ACC112 (cell line): ENCODE results near the gene PFKFB2.

Source experiments
- H2AFZ ChIP-seq: fragments of 200-600 bp; sonication (generic); one replicate; pipeline ENCODE4 v1.6.0; 2017; ENCODE audit warnings: antibody characterized with exemption, low read length; ENCODE audit not compliant: unreplicated experiment
- H3K27ac ChIP-seq: fragments of 200-600 bp; sonication (generic); 2 replicates; pipeline ENCODE4 v1.5.1; 2014; ENCODE audit warnings: low read depth, mild to moderate bottlenecking, antibody characterized with exemption, low read length, moderate library complexity
- H3K27me3 ChIP-seq: fragments of 200-600 bp; sonication (generic); 2 replicates; pipeline ENCODE4 v1.6.1; 2014; ENCODE audit warnings: mild to moderate bottlenecking, antibody characterized with exemption, low read length, moderate library complexity, mixed read lengths; ENCODE audit not compliant: insufficient read depth
- H3K36me3 ChIP-seq: fragments of 200-600 bp; sonication (generic); 2 replicates; pipeline ENCODE4 v1.6.1; 2016; ENCODE audit warnings: mild to moderate bottlenecking, antibody characterized with exemption, low read length, moderate library complexity, mixed read lengths; ENCODE audit not compliant: insufficient read depth
- H3K4me1 ChIP-seq: fragments of 200-600 bp; sonication (generic); one replicate; pipeline ENCODE4 v1.6.1; 2016; ENCODE audit warnings: low read length, mixed read lengths; ENCODE audit not compliant: insufficient read depth, unreplicated experiment, control insufficient read depth
- H3K4me3 ChIP-seq: fragments of 200-600 bp; sonication (generic); 2 replicates; pipeline ENCODE4 v1.5.1; 2014; ENCODE audit warnings: mild to moderate bottlenecking, low read depth, low read length
- H3K79me2 ChIP-seq: fragments of 200-600 bp; sonication (generic); one replicate; pipeline ENCODE4 v1.6.0; 2016; ENCODE audit warnings: low read length; ENCODE audit not compliant: control insufficient read depth, unreplicated experiment, insufficient read depth

The PFKFB2 gene

DNA sequence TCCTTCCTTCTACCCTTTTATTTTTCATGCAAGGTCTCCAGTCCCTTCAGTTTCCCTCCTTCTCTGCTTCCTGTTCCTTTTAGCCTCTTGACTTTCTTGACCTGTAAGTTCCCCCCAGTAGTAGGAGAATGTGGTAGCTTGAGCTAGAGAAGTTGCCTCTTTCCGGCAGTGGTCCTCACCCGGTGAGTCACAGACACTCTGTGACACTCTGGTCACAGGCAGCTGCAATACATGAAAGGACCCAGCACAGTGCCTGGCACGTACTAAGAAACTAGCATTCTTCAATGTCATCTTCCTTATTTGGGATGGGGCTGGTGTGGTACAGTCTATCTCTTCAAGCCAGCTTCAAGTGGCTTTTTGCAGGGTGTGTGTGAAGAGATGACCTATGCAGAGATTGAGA lies 16.0 kb downstream of the PFKFB2 start:
- no peak overlapping the region for H3K4me3 ChIP-seq
- no peaks in the 10 kb centered on the region for H3K27me3 ChIP-seq
- H2AFZ ChIP-seq, result no peak overlapping the region
- no peak overlapping the region for H3K27ac ChIP-seq
- no peaks in the 10 kb centered on the region for H3K79me2 ChIP-seq
- H3K4me1 ChIP-seq, result no peaks in the 10 kb centered on the region
- H3K36me3 ChIP-seq, result no peaks in the 10 kb centered on the region

DNA sequence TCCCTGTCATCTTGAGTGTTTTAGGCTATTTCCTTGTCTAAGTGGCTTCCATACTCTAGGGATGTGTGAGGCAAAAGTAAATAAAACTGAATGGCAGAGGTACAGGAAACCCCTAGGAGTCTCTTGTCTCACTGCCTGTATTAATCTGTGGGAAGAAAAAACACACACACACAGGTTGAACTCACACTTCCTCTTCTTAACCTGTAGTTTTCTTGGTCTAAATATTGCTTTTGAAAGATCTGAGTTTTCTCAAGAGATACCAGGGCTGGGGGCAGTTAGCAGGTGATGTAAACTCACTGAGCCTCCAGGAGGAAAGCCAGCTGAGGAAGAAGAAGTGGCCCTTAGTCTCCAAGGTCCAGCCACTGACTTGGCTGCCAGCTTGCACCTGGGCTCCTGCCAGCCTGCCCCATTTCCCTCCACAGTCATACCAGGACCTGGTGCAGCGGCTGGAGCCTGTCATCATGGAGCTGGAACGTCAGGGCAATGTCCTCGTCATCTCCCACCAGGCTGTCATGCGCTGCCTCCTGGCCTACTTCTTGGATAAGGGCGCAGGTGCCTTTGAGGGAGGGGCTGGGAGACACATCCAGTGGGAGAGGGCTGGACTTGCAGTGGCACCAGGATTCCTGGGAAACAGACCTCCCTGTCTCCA lies 16.9 kb downstream of the PFKFB2 start:
- Histone ChIP-seq H3K4me1 (no peaks in the 10 kb centered on the region), H3K36me3 (no peaks in the 10 kb centered on the region), H3K27me3 (no peaks in the 10 kb centered on the region), H3K27ac (no peak overlapping the region), H3K4me3 (no peak overlapping the region), H3K79me2 (no peaks in the 10 kb centered on the region), H2AFZ (no peak overlapping the region)

DNA sequence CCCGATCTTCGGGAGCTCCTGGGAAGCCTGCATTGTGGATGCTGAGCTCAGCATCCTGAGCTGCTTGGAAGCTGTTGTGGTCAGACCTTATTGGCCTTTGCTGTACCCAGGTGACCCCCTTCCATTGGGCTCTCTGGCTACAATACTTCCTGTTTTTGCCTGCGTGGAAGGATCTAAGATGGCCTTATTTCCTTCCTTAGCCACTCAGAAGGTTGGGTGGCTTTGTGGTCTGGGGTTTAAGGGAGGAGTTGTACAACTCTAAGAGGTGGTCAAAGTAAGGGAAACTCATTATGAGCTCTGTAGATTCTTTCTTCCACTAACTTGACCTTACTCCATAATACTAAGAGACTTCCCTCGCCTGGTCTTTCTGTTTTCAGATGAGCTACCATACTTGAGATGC lies 17.7 kb downstream of the PFKFB2 start:
- Histone ChIP-seq H3K27me3 (no peaks in the 10 kb centered on the region), H3K4me1 (no peaks in the 10 kb centered on the region), H3K4me3 (no peak overlapping the region), H3K79me2 (no peaks in the 10 kb centered on the region), H3K36me3 (no peaks in the 10 kb centered on the region), H2AFZ (no peak overlapping the region), H3K27ac (no peak overlapping the region)

DNA sequence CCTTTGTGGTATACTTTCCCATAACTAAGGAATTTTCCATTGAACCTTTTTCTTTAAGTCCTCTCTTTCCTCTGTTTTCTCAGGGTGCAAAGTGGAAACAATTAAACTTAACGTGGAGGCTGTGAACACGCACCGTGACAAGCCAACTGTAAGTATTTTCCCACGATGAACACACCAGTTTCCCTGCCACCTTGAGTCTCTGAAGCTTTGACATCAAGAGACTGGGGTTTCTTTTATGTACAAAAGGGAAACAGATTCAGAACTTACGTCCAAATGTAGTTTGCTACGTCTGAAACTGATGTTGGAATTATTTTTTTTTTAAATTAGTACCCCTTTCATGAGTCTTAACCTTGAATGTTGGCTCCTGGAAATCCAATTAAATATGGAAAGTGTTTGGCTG lies 18.4 kb downstream of the PFKFB2 start:
- no peak overlapping the region for H3K27ac ChIP-seq
- H3K4me3 ChIP-seq, result no peak overlapping the region
- H3K27me3 ChIP-seq, result no peaks in the 10 kb centered on the region
- no peak overlapping the region for H2AFZ ChIP-seq
- no peaks in the 10 kb centered on the region for H3K4me1 ChIP-seq
- no peaks in the 10 kb centered on the region for H3K79me2 ChIP-seq
- H3K36me3 ChIP-seq, result no peaks in the 10 kb centered on the region

DNA sequence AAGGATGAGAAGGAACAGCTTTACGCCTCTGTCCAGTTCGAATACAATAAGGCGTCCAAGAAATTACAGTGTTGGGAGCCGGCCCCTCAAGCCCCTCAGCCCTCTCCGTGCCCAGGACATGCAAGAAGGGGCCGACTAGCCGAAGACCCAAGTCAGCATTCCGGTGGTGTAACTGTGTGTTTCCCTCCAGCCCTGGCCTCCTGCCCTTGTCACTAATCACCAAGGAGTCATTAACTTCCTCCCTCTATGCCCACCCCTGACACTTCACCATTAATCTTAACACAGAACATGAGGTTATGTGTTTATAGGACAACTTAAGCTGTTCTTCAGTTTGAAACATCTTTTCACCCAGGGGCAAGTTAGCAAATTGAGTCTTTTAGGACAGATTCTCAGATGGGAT lies 19.2 kb downstream of the PFKFB2 start:
- no peaks in the 10 kb centered on the region for H3K27me3 ChIP-seq
- no peak overlapping the region for H3K27ac ChIP-seq
- no peak overlapping the region for H3K4me3 ChIP-seq
- H2AFZ ChIP-seq, result no peak overlapping the region
- H3K79me2 ChIP-seq, result no peaks in the 10 kb centered on the region
- no peaks in the 10 kb centered on the region for H3K36me3 ChIP-seq
- H3K4me1 ChIP-seq, result no peaks in the 10 kb centered on the region

DNA sequence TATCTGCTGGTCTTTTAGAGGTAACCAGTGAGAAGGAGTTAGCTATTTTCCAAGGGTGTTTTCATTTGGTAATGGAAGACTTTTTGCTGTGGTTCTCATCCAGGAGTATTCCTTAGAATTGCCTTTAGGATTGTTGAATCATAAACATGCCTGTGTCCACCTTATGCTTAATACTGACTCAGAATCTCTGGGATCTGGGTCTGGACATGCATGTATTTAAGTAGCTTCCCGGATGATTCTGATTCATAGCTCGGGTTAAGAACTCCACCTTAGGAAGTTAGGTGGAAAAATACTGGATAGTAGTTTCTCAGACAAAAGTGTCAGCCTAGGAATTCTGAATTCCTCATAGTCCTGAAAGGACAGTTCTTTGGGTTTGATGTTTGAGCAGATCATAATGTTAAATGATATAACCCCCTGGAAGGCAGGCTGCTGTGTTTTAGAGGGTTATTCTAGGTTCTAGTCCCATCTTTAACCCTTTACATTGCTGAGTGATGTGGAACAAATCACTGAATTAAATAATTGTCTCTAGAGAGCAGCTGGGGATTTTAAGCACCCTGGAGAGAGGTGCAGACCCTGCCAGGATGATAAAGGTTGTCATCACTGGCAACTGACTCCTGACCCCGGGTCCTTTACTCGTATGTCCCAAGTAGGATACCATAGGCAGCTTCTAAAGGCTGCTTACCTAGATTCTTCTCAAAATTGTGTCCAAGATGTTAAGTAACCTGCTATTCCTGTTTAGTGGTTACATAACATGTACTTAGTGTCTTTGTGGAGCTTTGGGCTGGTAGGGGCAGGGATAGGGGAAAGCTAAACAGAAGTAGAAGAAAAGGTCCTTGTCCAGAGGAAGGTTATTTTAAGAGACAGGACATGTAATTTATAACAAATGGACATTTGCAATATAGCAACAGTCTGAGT lies 21.1 kb downstream of the PFKFB2 start:
- Histone ChIP-seq H3K4me1 (no peaks in the 10 kb centered on the region), H3K79me2 (no peaks in the 10 kb centered on the region), H3K36me3 (no peaks in the 10 kb centered on the region), H3K27me3 (no peaks in the 10 kb centered on the region), H3K27ac (no peak overlapping the region), H2AFZ (no peak overlapping the region), H3K4me3 (no peak overlapping the region)

DNA sequence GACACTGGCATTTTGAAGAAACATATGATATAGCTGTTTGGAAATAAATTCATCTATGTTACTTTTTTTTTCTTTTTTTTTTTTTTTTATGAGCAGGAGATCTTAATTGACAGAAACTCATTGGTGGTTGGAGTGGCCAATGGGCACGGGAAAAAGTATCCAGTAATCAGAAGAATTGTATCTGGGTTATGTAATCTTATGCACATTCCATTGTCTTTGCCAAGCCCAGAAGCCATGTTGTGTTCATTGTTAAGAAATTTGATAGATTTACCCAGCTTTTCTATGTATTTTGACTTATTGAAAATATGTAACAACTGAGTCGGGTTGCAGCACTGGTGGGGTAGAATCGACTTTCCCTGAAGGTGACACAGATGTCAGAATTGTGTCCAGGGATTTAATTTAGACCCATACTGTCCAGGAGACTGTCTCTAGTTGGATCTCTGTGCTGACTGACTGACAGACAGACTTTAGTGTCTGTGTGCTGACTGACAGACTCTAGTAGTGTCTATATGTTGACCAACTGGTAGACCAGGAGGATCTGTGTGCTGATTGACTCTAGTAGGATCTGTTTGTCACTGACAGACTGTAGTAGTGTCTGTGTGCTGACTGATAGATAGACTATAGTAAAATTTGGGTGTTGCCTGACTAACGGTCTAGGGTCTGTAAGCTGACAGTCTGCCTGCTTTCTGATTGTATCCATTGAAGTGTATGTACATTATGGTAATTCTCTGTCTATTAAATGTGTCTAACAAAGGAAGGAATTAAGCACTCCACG lies 23.3 kb downstream of the PFKFB2 start:
- H3K4me1 ChIP-seq, result no peaks in the 10 kb centered on the region
- H3K79me2 ChIP-seq, result no peaks in the 10 kb centered on the region
- H2AFZ ChIP-seq, result no peak overlapping the region
- no peak overlapping the region for H3K27ac ChIP-seq
- H3K4me3 ChIP-seq, result no peak overlapping the region
- H3K27me3 ChIP-seq, result 0 out of 2 replicates have a peak, but pooled peaks cover under 1% of the 10 kb centered on the region
- no peaks in the 10 kb centered on the region for H3K36me3 ChIP-seq

DNA sequence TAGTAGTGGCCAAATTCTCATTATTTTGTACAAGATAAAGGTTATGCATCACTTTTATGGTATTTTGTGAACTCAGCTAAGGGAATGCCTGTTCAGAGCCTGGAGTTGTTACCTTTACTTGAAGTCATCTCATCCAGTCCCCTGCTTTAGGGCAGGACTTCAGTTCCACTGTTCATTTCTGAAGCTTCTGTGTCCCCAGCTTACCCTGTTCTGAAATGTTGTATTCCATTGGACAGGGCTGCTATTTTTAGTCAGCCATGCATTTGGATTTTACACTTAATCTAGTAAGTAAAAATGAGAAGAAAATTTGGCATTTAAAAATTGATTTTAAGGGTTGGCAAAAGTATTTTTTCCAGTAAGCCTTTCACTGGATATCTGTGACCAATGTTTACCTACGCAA lies 23.9 kb downstream of the PFKFB2 start:
- no peak overlapping the region for H2AFZ ChIP-seq
- no peaks in the 10 kb centered on the region for H3K4me1 ChIP-seq
- H3K36me3 ChIP-seq, result no peaks in the 10 kb centered on the region
- no peaks in the 10 kb centered on the region for H3K79me2 ChIP-seq
- H3K27ac ChIP-seq, result no peak overlapping the region
- peaks cover 7% of the 10 kb centered on the region; the same call in 1 of the 2 replicates for H3K27me3 ChIP-seq
- H3K4me3 ChIP-seq, result no peak overlapping the region

DNA sequence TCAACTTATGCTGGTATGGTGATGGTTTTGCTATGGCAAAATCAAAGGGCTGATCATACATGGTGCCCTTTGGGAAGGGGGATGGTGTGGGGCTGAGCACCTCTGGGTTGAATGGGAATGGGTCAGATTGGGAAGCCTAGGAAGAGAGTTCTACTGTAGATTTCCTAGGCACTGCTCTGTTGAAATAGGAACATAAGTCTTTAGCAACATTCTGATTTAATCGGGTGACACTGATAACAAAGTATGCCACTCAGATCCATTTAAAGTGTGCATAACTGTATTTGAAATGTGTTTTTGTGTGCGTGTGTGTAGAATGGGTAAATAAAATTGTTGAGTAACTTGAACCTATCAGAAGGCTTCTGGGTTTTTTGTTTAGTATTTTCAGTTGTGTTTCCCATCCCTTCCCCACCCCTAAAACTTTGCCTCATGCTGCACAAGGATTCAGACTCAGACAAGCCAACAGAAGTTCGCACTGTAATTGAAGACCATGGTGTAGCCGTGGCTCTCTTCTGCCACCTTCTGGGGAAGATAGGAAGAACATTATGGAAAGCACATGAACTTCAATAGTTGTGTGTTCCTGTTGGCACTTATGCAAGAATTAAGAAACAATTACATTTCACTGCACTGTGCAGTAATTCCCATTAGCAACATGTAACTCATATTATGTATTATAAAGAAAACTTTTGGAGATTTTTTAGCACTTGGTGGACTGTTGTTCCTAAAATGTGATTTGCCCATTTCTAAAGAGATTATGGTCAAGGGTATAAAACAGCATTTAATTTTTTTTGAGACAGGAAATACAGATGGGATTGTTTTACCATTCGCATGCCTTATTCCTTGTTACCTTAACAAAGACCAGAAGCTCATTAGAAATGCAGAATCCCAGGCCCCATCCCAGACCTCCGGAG lies 24.6 kb downstream of the PFKFB2 start:
- H3K27me3 ChIP-seq, result peaks cover 13% of the 10 kb centered on the region; the same call in 1 of the 2 replicates
- no peaks in the 10 kb centered on the region for H3K36me3 ChIP-seq
- H3K27ac ChIP-seq, result no peak overlapping the region
- no peak overlapping the region for H3K4me3 ChIP-seq
- no peaks in the 10 kb centered on the region for H3K4me1 ChIP-seq
- no peak overlapping the region for H2AFZ ChIP-seq
- H3K79me2 ChIP-seq, result no peaks in the 10 kb centered on the region
